GM19468 (cell line): ENCODE data around the gene TNS2.
"Not testable (repeated sequence)": the region's sequence is repeated elsewhere in the genome, so short reads cannot be mapped to it uniquely, and the experiment has no call there.

ENCODE experiments used
- ATAC-seq: cut with Tn5 transposase; IDR thresholded peaks from one replicate; pipeline ENCODE4 v1.9.1; 2021; ENCODE audit warnings: mild to moderate bottlenecking, moderate library complexity, moderate number of reproducible peaks; ENCODE audit not compliant: unreplicated experiment; ENCODE audit errors: extremely low read depth

TNS2 gene

GRCh38 chr12:53090554-53090953, 40.7 kb downstream of the TNS2 start:
- no peak for ATAC-seq

GRCh38 chr12:53091756-53092155, 41.9 kb downstream of the TNS2 start:
- ATAC-seq = no peak

- no peak for ATAC-seq
Measured at GRCh38 chr12:53093777-53094393, 44.0 kb downstream of the TNS2 start.

GRCh38 chr12:53094394-53094787, 44.5 kb downstream of the TNS2 start:
- ATAC-seq = no peak

- not testable (repeated sequence) for ATAC-seq
Measured at GRCh38 chr12:53094796-53095595, 45.1 kb downstream of the TNS2 start.

GRCh38 chr12:53095596-53095895, 45.7 kb downstream of the TNS2 start:
- not testable (repeated sequence) for ATAC-seq

GRCh38 chr12:53096089-53096741, 46.4 kb downstream of the TNS2 start:
- ATAC-seq = no peak

GRCh38 chr12:53096759-53097158, 46.9 kb downstream of the TNS2 start:
- ATAC-seq = no peak

- ATAC-seq = no peak
Measured at GRCh38 chr12:53097207-53097563, 47.3 kb downstream of the TNS2 start.

GRCh38 chr12:53097564-53098353, 47.9 kb downstream of the TNS2 start, which contains the start of gene IGFBP6:
Gene IGFBP6, plus strand, starts transcription at chr12:53097667. Its CDS starts 51 bp downstream, at chr12:53097718.
- ATAC-seq = no peak

- ATAC-seq = no peak
Measured at GRCh38 chr12:53098354-53098981, 48.6 kb downstream of the TNS2 start.

- ATAC-seq = no peak
Measured at GRCh38 chr12:53099071-53099882, 49.4 kb downstream of the TNS2 start.

- ATAC-seq = no peak
Measured at GRCh38 chr12:53100466-53101151, 50.7 kb downstream of the TNS2 start.

GRCh38 chr12:53101266-53101665, 51.4 kb downstream of the TNS2 start:
- no peak for ATAC-seq

GRCh38 chr12:53101931-53102781, 52.3 kb downstream of the TNS2 start:
- ATAC-seq = no peak

GRCh38 chr12:53102883-53103807, 53.3 kb downstream of the TNS2 start, which contains the start of gene SOAT2:
Gene SOAT2, plus strand, starts transcription at chr12:53103486. Its CDS starts 92 bp downstream, at chr12:53103578.
- peak; percentile 18 for ATAC-seq

GRCh38 chr12:53103860-53104305, 54.0 kb downstream of the TNS2 start:
- ATAC-seq = no peak
